ENCODE measurements around the gene RELL2.
"Not testable (repeated sequence)": the region's sequence is repeated elsewhere in the genome, so short reads cannot be mapped to it uniquely, and the experiment has no call there.

Gene RELL2

DNA sequence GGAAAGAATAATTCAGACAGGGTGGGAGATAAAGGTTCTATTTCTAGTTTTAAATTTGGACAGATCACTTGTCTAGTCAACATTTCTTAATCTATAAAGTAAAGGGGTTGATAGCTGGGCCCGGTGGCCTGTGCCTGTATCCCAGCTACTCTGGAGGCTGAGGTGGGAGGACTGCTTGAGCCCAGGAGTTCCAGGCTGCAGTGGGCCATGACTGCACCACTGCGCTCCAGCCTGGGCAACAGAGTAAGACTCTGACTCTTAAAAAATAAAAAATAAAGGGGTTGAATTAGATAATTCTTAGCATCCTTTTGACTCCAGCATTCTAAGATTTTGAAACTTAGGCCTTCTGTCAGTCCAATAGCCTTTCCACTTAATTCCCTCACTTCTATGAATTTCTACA is 28.8 kb upstream of the RELL2 start:
- H3K27ac ChIP-seq (ENCODE audit: low read depth, low read length): no peak overlapping the region
- no peaks in the 10 kb centered on the region for H3K36me3 ChIP-seq (ENCODE audit: control insufficient read depth in 1 of 2, insufficient read depth in 2 of 2, low read length in 2 of 2)
- H3K9me3 ChIP-seq (ENCODE audit: control insufficient read depth in 1 of 2, low read length in 2 of 2): no peaks in the 10 kb centered on the region
- peaks cover 42 to 43% of the 10 kb centered on the region in 2 donors for H3K4me1 ChIP-seq (ENCODE audit: control insufficient read depth in 1 of 2, insufficient read depth in 2 of 2, low read length in 2 of 2)
- no peak overlapping the region for H3K9ac ChIP-seq (ENCODE audit: low read depth in 1 of 2, low read length in 2 of 2)
- H3K4me3 ChIP-seq (ENCODE audit: low read depth in 1 of 2, low read length in 2 of 2): no peak overlapping the region
- no peaks in the 10 kb centered on the region for H3K27me3 ChIP-seq (ENCODE audit: control insufficient read depth in 1 of 2, insufficient read depth in 2 of 2, low read length in 2 of 2)

DNA sequence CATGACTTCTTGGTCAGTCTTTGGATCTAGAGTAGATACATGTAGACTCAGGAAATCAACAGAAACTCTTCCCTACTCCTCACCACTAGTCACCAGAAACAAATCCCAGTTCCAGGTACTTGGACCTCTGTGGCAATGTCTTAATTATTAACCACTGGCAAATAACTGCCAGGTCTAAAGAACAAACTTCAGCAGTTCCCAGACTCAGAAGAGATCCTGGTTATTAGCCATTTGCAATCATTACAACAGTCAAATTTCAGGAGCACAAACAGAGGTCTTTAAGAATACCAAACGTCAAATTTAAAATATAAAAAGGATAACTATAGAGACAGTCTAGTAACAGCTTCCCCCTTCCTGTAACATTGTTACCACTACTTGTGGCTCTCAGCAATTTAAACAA is 28.2 kb upstream of the RELL2 start:
- Histone ChIP-seq H3K4me1 (ENCODE audit: control insufficient read depth in 1 of 2, insufficient read depth in 2 of 2, low read length in 2 of 2) (peaks cover 42 to 48% of the 10 kb centered on the region in 2 donors), H3K27ac (ENCODE audit: low read depth, low read length) (no peak overlapping the region), H3K27me3 (ENCODE audit: control insufficient read depth in 1 of 2, insufficient read depth in 2 of 2, low read length in 2 of 2) (no peaks in the 10 kb centered on the region), H3K36me3 (ENCODE audit: control insufficient read depth in 1 of 2, insufficient read depth in 2 of 2, low read length in 2 of 2) (no peaks in the 10 kb centered on the region), H3K9ac (ENCODE audit: low read depth in 1 of 2, low read length in 2 of 2) (no peak overlapping the region), H3K9me3 (ENCODE audit: control insufficient read depth in 1 of 2, low read length in 2 of 2) (no peaks in the 10 kb centered on the region), H3K4me3 (ENCODE audit: low read depth in 1 of 2, low read length in 2 of 2) (no peak overlapping the region)

DNA sequence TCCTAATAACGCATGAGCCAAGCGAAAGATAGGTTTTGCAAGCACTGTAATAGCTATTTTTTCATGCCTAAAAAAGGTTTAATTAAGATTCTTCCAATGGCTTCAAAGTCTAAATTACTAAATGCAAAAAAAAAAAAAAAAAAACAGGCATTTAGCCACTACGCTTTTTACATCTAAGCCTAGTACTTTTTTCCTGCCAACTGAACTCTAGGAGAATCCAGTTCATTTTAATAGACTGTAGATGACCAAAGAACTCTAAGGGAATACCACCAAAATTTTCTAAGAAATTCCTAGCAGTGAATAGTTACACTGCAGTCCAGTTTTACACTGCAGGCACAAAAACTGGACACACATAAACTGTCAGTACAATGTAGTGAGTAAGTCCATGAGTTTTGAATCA is 27.8 kb upstream of the RELL2 start:
- Histone ChIP-seq H3K4me1 (ENCODE audit: control insufficient read depth in 1 of 2, insufficient read depth in 2 of 2, low read length in 2 of 2) (peaks cover 37 to 43% of the 10 kb centered on the region in 2 donors), H3K27ac (ENCODE audit: low read depth, low read length) (no peak overlapping the region), H3K9me3 (ENCODE audit: control insufficient read depth in 1 of 2, low read length in 2 of 2) (no peaks in the 10 kb centered on the region), H3K36me3 (ENCODE audit: control insufficient read depth in 1 of 2, insufficient read depth in 2 of 2, low read length in 2 of 2) (no peaks in the 10 kb centered on the region), H3K4me3 (ENCODE audit: low read depth in 1 of 2, low read length in 2 of 2) (peak overlapping the region in 1 of 2 donors; percentile 16), H3K9ac (ENCODE audit: low read depth in 1 of 2, low read length in 2 of 2) (no peak overlapping the region), H3K27me3 (ENCODE audit: control insufficient read depth in 1 of 2, insufficient read depth in 2 of 2, low read length in 2 of 2) (no peaks in the 10 kb centered on the region)

DNA sequence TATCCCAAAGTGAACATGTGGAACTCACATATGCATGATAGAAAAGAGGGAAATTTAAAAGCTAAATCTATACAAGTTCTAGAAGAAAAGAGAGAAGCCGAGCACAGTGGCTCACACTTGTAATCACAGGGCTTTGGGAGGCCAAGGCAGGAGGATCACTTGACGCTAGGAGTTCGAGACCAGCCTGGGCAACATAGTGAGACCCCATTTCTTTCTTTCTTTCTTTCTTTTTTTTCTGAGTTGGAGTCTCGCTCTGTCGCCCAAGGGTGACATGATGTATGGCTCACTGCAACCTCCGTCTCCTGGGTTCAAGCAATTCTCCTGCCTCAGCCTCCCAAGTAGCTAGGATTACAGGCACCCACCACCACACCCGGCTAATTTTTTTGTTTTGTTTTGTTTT is 26.9 kb upstream of the RELL2 start:
- H3K27ac ChIP-seq (ENCODE audit: low read depth, low read length); H3K27me3 ChIP-seq (ENCODE audit: control insufficient read depth in 1 of 2, insufficient read depth in 2 of 2, low read length in 2 of 2); H3K9ac ChIP-seq (ENCODE audit: low read depth in 1 of 2, low read length in 2 of 2); H3K4me3 ChIP-seq (ENCODE audit: low read depth in 1 of 2, low read length in 2 of 2); H3K9me3 ChIP-seq (ENCODE audit: control insufficient read depth in 1 of 2, low read length in 2 of 2); H3K36me3 ChIP-seq (ENCODE audit: control insufficient read depth in 1 of 2, insufficient read depth in 2 of 2, low read length in 2 of 2): not testable (repeated sequence)
- H3K4me1 ChIP-seq (ENCODE audit: control insufficient read depth in 1 of 2, insufficient read depth in 2 of 2, low read length in 2 of 2): peaks cover 29 to 35% of the 10 kb centered on the region in 2 donors

DNA sequence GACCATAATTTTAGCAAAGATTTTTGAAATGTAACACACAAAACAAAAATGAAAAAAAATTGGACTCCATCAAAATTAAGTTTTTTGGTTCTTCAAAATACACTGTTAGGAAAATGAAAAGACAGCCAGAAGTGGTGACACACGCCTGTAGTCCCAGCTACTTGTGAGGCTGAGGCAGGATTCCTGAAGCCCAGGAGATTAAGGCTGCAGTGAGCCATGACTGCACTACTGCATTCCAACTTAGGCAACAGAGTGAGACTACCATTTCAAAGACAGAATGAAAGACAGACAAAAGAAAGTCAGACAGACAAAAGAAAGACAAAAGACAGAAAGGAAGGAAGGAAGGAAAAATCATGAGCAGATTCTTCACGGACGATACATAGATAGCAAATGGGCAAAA is 25.5 kb upstream of the RELL2 start:
- Histone ChIP-seq H3K36me3 (ENCODE audit: control insufficient read depth in 1 of 2, insufficient read depth in 2 of 2, low read length in 2 of 2) (peaks cover 0 to 4% of the 10 kb centered on the region in 2 donors), H3K4me1 (ENCODE audit: control insufficient read depth in 1 of 2, insufficient read depth in 2 of 2, low read length in 2 of 2) (peaks cover 31 to 42% of the 10 kb centered on the region in 2 donors), H3K4me3 (ENCODE audit: low read depth in 1 of 2, low read length in 2 of 2) (no peak overlapping the region), H3K27ac (ENCODE audit: low read depth, low read length) (no peak overlapping the region), H3K27me3 (ENCODE audit: control insufficient read depth in 1 of 2, insufficient read depth in 2 of 2, low read length in 2 of 2) (no peaks in the 10 kb centered on the region), H3K9me3 (ENCODE audit: control insufficient read depth in 1 of 2, low read length in 2 of 2) (no peaks in the 10 kb centered on the region), H3K9ac (ENCODE audit: low read depth in 1 of 2, low read length in 2 of 2) (no peak overlapping the region)

DNA sequence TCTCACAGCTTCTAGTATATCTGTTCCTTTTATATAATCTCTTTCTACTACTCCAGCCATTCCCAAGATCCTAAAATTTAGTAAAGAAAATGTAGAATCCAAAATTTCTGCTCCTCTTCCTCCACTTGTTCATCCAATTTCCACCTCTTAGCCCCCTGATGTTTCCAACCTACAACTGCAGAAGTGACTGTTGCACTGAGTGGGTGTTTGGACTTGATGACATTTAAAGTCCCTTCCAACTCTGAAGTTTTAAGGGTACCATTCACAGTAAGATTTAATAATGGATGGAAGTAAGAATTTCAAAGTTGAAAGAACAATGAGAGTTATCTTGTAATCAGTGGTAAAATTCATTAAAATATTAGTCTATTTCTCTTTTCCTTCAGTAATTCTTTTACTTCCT is 23.5 kb upstream of the RELL2 start:
- no peak overlapping the region for H3K4me3 ChIP-seq (ENCODE audit: low read depth in 1 of 2, low read length in 2 of 2)
- H3K4me1 ChIP-seq (ENCODE audit: control insufficient read depth in 1 of 2, insufficient read depth in 2 of 2, low read length in 2 of 2): peaks cover 38% of the 10 kb centered on the region in 2 donors
- no peaks in the 10 kb centered on the region for H3K9me3 ChIP-seq (ENCODE audit: control insufficient read depth in 1 of 2, low read length in 2 of 2)
- peaks cover 0 to 4% of the 10 kb centered on the region in 2 donors for H3K36me3 ChIP-seq (ENCODE audit: control insufficient read depth in 1 of 2, insufficient read depth in 2 of 2, low read length in 2 of 2)
- H3K27me3 ChIP-seq (ENCODE audit: control insufficient read depth in 1 of 2, insufficient read depth in 2 of 2, low read length in 2 of 2): no peaks in the 10 kb centered on the region
- no peak overlapping the region for H3K9ac ChIP-seq (ENCODE audit: low read depth in 1 of 2, low read length in 2 of 2)
- no peak overlapping the region for H3K27ac ChIP-seq (ENCODE audit: low read depth, low read length)

DNA sequence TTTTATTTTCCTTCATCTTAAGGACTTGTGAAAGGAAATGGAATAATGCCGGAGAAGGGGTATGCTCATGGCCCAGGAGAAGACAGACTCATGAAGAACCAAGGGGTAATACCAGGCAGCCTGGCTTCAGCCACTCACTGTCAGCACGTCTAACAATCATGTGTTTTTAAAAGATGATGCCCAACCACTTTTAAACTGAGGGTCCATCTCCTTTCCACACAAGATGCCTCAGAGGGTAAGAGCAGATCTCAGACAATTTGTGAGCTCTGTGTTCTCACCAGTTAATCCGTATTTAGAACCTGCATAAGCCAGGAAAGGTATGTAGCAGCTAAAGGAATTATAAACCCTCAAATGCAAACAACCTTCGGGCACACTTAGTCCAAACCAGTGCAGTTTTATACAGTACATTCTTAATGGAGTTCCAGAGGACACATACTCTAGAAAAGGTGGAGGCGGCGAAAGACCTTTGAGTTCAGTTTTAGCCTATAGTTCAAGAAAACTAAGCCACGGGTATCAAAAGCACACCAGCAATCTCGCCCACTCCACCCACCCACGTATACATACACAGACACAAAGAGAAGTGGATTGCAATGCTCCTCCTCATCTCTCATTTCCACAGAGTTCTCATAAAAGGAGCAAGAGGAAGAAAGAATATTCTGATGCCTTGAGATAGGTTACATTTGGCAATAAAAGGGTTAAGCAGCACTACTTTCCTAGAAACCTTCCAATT is 20.6 kb upstream of the RELL2 start:
- Histone ChIP-seq H3K27ac (ENCODE audit: low read depth, low read length) (no peak overlapping the region), H3K36me3 (ENCODE audit: control insufficient read depth in 1 of 2, insufficient read depth in 2 of 2, low read length in 2 of 2) (peaks cover 5 to 17% of the 10 kb centered on the region in 2 donors), H3K4me1 (ENCODE audit: control insufficient read depth in 1 of 2, insufficient read depth in 2 of 2, low read length in 2 of 2) (peaks cover 32 to 34% of the 10 kb centered on the region in 2 donors), H3K9me3 (ENCODE audit: control insufficient read depth in 1 of 2, low read length in 2 of 2) (no peaks in the 10 kb centered on the region), H3K9ac (ENCODE audit: low read depth in 1 of 2, low read length in 2 of 2) (no peak overlapping the region), H3K27me3 (ENCODE audit: control insufficient read depth in 1 of 2, insufficient read depth in 2 of 2, low read length in 2 of 2) (no peaks in the 10 kb centered on the region), H3K4me3 (ENCODE audit: low read depth in 1 of 2, low read length in 2 of 2) (peak overlapping the region; percentile 48 to 78)

DNA sequence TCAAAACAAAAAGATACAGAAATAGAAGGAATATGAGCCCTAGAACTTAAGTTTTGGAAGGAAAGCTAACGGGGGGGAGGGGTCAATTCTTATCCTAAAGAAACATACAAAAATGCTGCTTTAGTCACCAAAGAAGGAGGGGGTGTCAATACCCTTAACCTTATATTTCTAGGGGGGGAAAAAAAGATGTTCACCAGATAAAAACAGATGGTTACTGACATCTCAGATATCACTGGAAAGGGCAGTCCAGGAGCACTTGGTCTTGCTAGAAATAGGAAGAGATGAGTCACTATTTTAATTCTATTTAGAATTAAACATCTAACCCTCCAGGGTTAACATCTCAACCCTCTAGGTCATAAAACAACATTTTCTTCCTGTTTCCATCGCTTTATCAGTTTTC is 19.7 kb upstream of the RELL2 start:
- H3K9me3 ChIP-seq (ENCODE audit: control insufficient read depth in 1 of 2, low read length in 2 of 2): no peaks in the 10 kb centered on the region
- H3K4me3 ChIP-seq (ENCODE audit: low read depth in 1 of 2, low read length in 2 of 2): peak overlapping the region; percentile 77 to 78
- H3K36me3 ChIP-seq (ENCODE audit: control insufficient read depth in 1 of 2, insufficient read depth in 2 of 2, low read length in 2 of 2): peaks cover 5 to 27% of the 10 kb centered on the region in 2 donors
- H3K27ac ChIP-seq (ENCODE audit: low read depth, low read length): no peak overlapping the region
- H3K27me3 ChIP-seq (ENCODE audit: control insufficient read depth in 1 of 2, insufficient read depth in 2 of 2, low read length in 2 of 2): no peaks in the 10 kb centered on the region
- H3K9ac ChIP-seq (ENCODE audit: low read depth in 1 of 2, low read length in 2 of 2): peak overlapping the region in 1 of 2 donors; percentile 76
- peaks cover 32 to 34% of the 10 kb centered on the region in 2 donors for H3K4me1 ChIP-seq (ENCODE audit: control insufficient read depth in 1 of 2, insufficient read depth in 2 of 2, low read length in 2 of 2)

DNA sequence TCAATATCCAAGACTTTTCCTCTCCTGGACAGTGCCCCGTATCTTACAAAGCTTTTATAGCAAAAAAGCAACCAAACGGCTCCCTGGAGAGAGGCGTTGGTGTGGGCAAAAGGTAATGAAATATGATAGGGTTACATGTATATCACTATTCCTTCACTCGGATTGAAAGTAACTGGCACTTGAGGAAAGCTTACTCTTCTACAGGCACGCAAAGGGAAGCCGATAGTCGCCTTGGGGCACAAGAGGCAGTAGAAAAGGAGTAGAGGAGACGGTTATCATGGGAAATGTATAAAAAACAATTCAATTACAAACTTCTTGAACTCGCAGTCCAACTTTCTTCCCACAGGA is 19.1 kb upstream of the RELL2 start:
- Histone ChIP-seq H3K27me3 (ENCODE audit: control insufficient read depth in 1 of 2, insufficient read depth in 2 of 2, low read length in 2 of 2) (no peaks in the 10 kb centered on the region), H3K27ac (ENCODE audit: low read depth, low read length) (peak overlapping the region; percentile 87), H3K4me1 (ENCODE audit: control insufficient read depth in 1 of 2, insufficient read depth in 2 of 2, low read length in 2 of 2) (peaks cover 32 to 34% of the 10 kb centered on the region in 2 donors), H3K4me3 (ENCODE audit: low read depth in 1 of 2, low read length in 2 of 2) (peak overlapping the region; percentile 77 to 78), H3K9me3 (ENCODE audit: control insufficient read depth in 1 of 2, low read length in 2 of 2) (no peaks in the 10 kb centered on the region), H3K9ac (ENCODE audit: low read depth in 1 of 2, low read length in 2 of 2) (peak overlapping the region; percentile 76 to 84), H3K36me3 (ENCODE audit: control insufficient read depth in 1 of 2, insufficient read depth in 2 of 2, low read length in 2 of 2) (peaks cover 5 to 27% of the 10 kb centered on the region in 2 donors)

DNA sequence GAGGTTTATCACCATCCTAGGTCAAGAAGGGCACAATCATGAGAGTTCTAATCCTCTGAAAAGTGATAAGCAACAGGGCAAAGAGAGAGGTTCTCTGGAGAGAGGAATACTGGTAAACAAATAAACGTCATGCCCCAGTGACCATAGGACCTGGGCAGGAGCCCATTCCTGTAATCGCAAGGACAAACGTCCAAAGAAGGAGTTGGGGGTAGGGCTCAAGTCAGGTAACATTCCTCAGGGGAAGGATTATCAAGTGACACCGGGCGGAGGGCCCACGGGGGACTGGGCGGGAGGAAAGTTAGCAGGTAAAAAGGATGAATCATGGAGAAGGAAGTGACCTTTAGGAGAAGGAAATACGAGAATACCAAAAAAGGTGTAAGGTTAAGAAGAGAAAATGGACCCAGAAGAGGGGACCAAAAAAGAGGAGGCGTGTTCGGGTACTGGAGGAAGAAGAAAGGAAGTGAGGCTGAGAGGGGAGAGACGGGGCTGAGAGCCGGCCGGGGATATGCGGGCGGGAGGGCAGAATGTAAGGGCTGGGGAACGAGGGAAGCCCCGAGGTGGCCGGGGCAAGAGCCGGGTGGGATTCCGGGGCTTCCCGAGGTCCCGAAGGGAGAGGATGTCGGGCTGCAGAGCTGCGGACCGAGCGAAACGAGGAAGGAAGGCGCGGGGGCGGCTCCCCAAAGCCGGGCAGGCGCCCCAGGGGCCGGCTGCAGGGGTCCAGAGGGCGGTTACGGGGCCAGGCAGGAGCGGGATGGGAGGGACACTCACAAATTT is 18.6 kb upstream of the RELL2 start:
- Histone ChIP-seq H3K27me3 (ENCODE audit: control insufficient read depth in 1 of 2, insufficient read depth in 2 of 2, low read length in 2 of 2) (no peaks in the 10 kb centered on the region), H3K36me3 (ENCODE audit: control insufficient read depth in 1 of 2, insufficient read depth in 2 of 2, low read length in 2 of 2) (peaks cover 5 to 30% of the 10 kb centered on the region in 2 donors), H3K9ac (ENCODE audit: low read depth in 1 of 2, low read length in 2 of 2) (peak overlapping the region; percentile 76 to 84), H3K9me3 (ENCODE audit: control insufficient read depth in 1 of 2, low read length in 2 of 2) (no peaks in the 10 kb centered on the region), H3K4me1 (ENCODE audit: control insufficient read depth in 1 of 2, insufficient read depth in 2 of 2, low read length in 2 of 2) (peaks cover 29 to 32% of the 10 kb centered on the region in 2 donors), H3K4me3 (ENCODE audit: low read depth in 1 of 2, low read length in 2 of 2) (peak overlapping the region; percentile 77 to 78), H3K27ac (ENCODE audit: low read depth, low read length) (peak overlapping the region; percentile 87)

Data from duodenal mucosa (tissue), 2 donors.